HEK293 (cell line): ENCODE results near the gene NACA2.

Source experiments
- CTCF ChIA-PET: fragments of 350-600 bp; formaldehyde crosslinking; extraction: SDS; loops from one replicate; lab custom pipeline; 2021; ENCODE audit warnings: antibody characterized with exemption; lab: Yijun Ruan, JAX
- POLR2A ChIA-PET: fragments of 300-600 bp; formaldehyde crosslinking; extraction: SDS; loops from one replicate; lab custom pipeline; 2020; ENCODE audit warnings: antibody characterized with exemption, inconsistent platforms; lab: Yijun Ruan, JAX
- H3K27ac ChIP-seq: fragments of 200-500 bp; sonication (Bioruptor generic); 2 replicates; pipeline ENCODE4 v1.5.1; 2014; ENCODE audit warnings: low read depth, low read length, control low read depth, inconsistent platforms; ENCODE audit errors: extremely low read depth
- H3K36me3 ChIP-seq, 2 experiments: fragments of 200-500 bp in 1 of 2; sonication (Bioruptor generic) in 1 of 2; 1 replicate in 1 of 2; 2 replicates in 1 of 2; pipeline ENCODE4 v1.5.1; 2014 to 2017; ENCODE audit warnings: inconsistent platforms in 2 of 2, low read length in 2 of 2; ENCODE audit not compliant: control insufficient read depth in 2 of 2, insufficient read depth in 1 of 2
- H3K4me1 ChIP-seq: fragments of 200-500 bp; sonication (Bioruptor generic); 2 replicates; pipeline ENCODE4 v1.5.1; 2014; ENCODE audit warnings: mild to moderate bottlenecking, low read length, inconsistent platforms; ENCODE audit not compliant: control insufficient read depth, insufficient read depth
- H3K4me3 ChIP-seq: 2 replicates; pipeline ENCODE4 v1.5.1; 2011; ENCODE audit warnings: low read depth, mild to moderate bottlenecking, control low read depth, low read length, moderate library complexity
- H3K9me3 ChIP-seq: fragments of 200-500 bp; sonication (Bioruptor generic); 2 replicates; pipeline ENCODE4 v1.5.1; 2014; ENCODE audit warnings: low read depth, low read length, inconsistent platforms; ENCODE audit not compliant: control insufficient read depth, insufficient read depth
- GLI4 ChIP-seq: fragments of 450-650 bp; formaldehyde crosslinking; IDR thresholded peaks from 2 replicates; pipeline ENCODE4 v1.5.1; 2016; ENCODE audit warnings: missing biosample characterization, missing genetic modification characterization
- GLIS1 ChIP-seq: fragments of 450-650 bp; formaldehyde crosslinking; IDR thresholded peaks from 2 replicates; pipeline ENCODE4 v1.5.1; 2016; ENCODE audit warnings: missing biosample characterization, missing genetic modification characterization
- PBX3 ChIP-seq: sonication (generic); formaldehyde crosslinking; IDR thresholded peaks from 2 replicates; pipeline ENCODE4 v1.8.1; 2022; ENCODE audit warnings: mild to moderate bottlenecking, moderate library complexity, missing genetic modification reagents
- PRDM4 ChIP-seq: fragments of 450-650 bp; formaldehyde crosslinking; IDR thresholded peaks from 2 replicates; pipeline ENCODE4 v1.5.1; 2017; ENCODE audit warnings: missing biosample characterization, missing genetic modification characterization
- REPIN1 ChIP-seq: fragments of 450-650 bp; formaldehyde crosslinking; IDR thresholded peaks from 2 replicates; pipeline ENCODE4 v1.5.1; 2017; ENCODE audit warnings: missing biosample characterization, missing genetic modification characterization, low read depth
- SP3 ChIP-seq: fragments of 450-650 bp; formaldehyde crosslinking; IDR thresholded peaks from 2 replicates; pipeline ENCODE4 v1.5.1; 2016; ENCODE audit warnings: missing biosample characterization, missing genetic modification characterization
- SP7 ChIP-seq: fragments of 450-650 bp; formaldehyde crosslinking; IDR thresholded peaks from 2 replicates; pipeline ENCODE4 v1.5.1; 2016; ENCODE audit warnings: missing biosample characterization, missing genetic modification characterization
- TSHZ1 ChIP-seq: fragments of 450-650 bp; formaldehyde crosslinking; IDR thresholded peaks from 2 replicates; pipeline ENCODE4 v1.5.1; 2016; ENCODE audit warnings: missing biosample characterization, missing genetic modification characterization, borderline replicate concordance
- ZBTB7A ChIP-seq: fragments of 450-650 bp; formaldehyde crosslinking; IDR thresholded peaks from 2 replicates; pipeline ENCODE4 v1.5.1; 2016; ENCODE audit warnings: low read depth, missing biosample characterization, missing genetic modification characterization
- ZNF175 ChIP-seq: fragments of 450-650 bp; formaldehyde crosslinking; IDR thresholded peaks from 2 replicates; pipeline ENCODE4 v1.5.1; 2016; ENCODE audit warnings: missing biosample characterization, missing genetic modification characterization
- ZNF221 ChIP-seq: fragments of 450-650 bp; formaldehyde crosslinking; IDR thresholded peaks from 2 replicates; pipeline ENCODE4 v1.5.1; 2017; ENCODE audit warnings: missing biosample characterization, missing genetic modification characterization, borderline replicate concordance
- ZNF302 ChIP-seq: fragments of 450-650 bp; formaldehyde crosslinking; IDR thresholded peaks from 2 replicates; pipeline ENCODE4 v1.5.1; 2016; ENCODE audit warnings: missing biosample characterization, missing genetic modification characterization, low read depth
- ZNF324 ChIP-seq: fragments of 450-650 bp; formaldehyde crosslinking; IDR thresholded peaks from 2 replicates; pipeline ENCODE4 v1.5.1; 2016; ENCODE audit warnings: missing biosample characterization, missing genetic modification characterization
- ZNF37A ChIP-seq: fragments of 450-650 bp; IDR thresholded peaks from 2 replicates; pipeline ENCODE4 v1.5.1; 2018; ENCODE audit warnings: missing biosample characterization, missing genetic modification characterization
- ZNF426 ChIP-seq: fragments of 450-650 bp; formaldehyde crosslinking; IDR thresholded peaks from 2 replicates; pipeline ENCODE4 v1.5.1; 2017; ENCODE audit warnings: missing biosample characterization, missing genetic modification characterization, mild to moderate bottlenecking, inconsistent platforms, moderate library complexity
- ZNF513 ChIP-seq: fragments of 450-650 bp; IDR thresholded peaks from 2 replicates; pipeline ENCODE4 v1.5.1; 2018; ENCODE audit warnings: missing biosample characterization, missing genetic modification characterization
- ZNF529 ChIP-seq: fragments of 450-650 bp; formaldehyde crosslinking; IDR thresholded peaks from 2 replicates; pipeline ENCODE4 v1.5.1; 2017; ENCODE audit warnings: missing genetic modification characterization, missing biosample characterization; ENCODE audit not compliant: insufficient replicate concordance
- ZNF560 ChIP-seq: fragments of 450-650 bp; formaldehyde crosslinking; IDR thresholded peaks from 2 replicates; pipeline ENCODE4 v1.5.1; 2017; ENCODE audit warnings: missing biosample characterization, missing genetic modification characterization, borderline replicate concordance
- ZNF639 ChIP-seq: fragments of 450-650 bp; formaldehyde crosslinking; IDR thresholded peaks from 2 replicates; pipeline ENCODE4 v1.5.1; 2016; ENCODE audit warnings: missing biosample characterization, missing genetic modification characterization
- ZNF701 ChIP-seq: fragments of 450-650 bp; formaldehyde crosslinking; IDR thresholded peaks from 2 replicates; pipeline ENCODE4 v1.5.1; 2016; ENCODE audit warnings: missing biosample characterization, missing genetic modification characterization
- ZNF791 ChIP-seq: fragments of 450-650 bp; formaldehyde crosslinking; IDR thresholded peaks from 2 replicates; pipeline ENCODE4 v1.5.1; 2016; ENCODE audit warnings: missing biosample characterization, missing genetic modification characterization

NACA2 gene

GRCh38 chr17:61598014-61598413 lies 7.0 kb upstream of the NACA2 start:
- no peaks in the 10 kb centered on the region for H3K4me1 ChIP-seq
- no peak overlapping the region for H3K4me3 ChIP-seq
- ChIA-PET POLR2A (no interaction called here), CTCF (interaction anchor here (1.0 to 1.3 kb wide), 3 partner anchors 13 to 186 kb away, joined by 3 to 4 read pairs (median 3); no protein-coding TSS in a partner anchor)
- TF ChIP-seq ZNF302 (no peak), ZNF426 (tag by site-specific recombination) (no peak), ZNF701 (tag by site-specific recombination) (no peak), ZNF529 (tag by site-specific recombination) (no peak), ZBTB7A (no peak), TSHZ1 (tag by site-specific recombination) (no peak), ZNF791 (tag by site-specific recombination) (no peak), ZNF560 (tag by site-specific recombination) (no peak), SP7 (tag by site-specific recombination) (no peak), PRDM4 (tag by site-specific recombination) (no peak), GLI4 (tag by site-specific recombination) (no peak)
- no peak overlapping the region for H3K27ac ChIP-seq
- H3K36me3 ChIP-seq, result no peaks in the 10 kb centered on the region
- no peaks in the 10 kb centered on the region for H3K9me3 ChIP-seq

DNA sequence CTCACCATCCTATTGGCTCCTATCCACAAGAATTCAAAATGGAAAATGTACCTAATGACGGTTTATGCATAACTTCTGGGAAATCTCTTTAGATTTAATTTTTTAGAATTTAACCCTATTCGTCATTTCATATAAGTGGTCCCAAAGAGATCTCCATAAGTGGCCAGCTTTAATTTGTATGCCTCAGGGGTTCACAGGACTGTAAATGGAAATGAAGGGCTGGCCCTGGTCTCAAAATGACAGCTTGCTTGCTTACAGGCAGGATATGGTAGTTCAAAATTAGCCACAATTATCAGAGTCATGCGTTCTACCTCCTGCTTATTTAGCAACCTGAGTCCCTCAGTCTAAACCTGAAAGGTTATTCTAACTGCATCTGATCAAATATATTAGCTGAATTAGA lies 6.6 kb upstream of the NACA2 start:
- H3K36me3 ChIP-seq, result no peaks in the 10 kb centered on the region
- H3K27ac ChIP-seq, result no peak overlapping the region
- H3K9me3 ChIP-seq, result no peaks in the 10 kb centered on the region
- no peak overlapping the region for H3K4me3 ChIP-seq
- TF ChIP-seq ZNF221 (tag by site-specific recombination) (no peak), ZNF37A (tag by site-specific recombination) (no peak)
- ChIA-PET POLR2A (no interaction called here), CTCF (interaction anchor here (1.0 to 1.3 kb wide), 3 partner anchors 13 to 185 kb away, joined by 3 to 4 read pairs (median 3); no protein-coding TSS in a partner anchor)
- no peaks in the 10 kb centered on the region for H3K4me1 ChIP-seq

- Histone ChIP-seq H3K36me3 (no peaks in the 10 kb centered on the region), H3K9me3 (no peaks in the 10 kb centered on the region), H3K4me1 (no peaks in the 10 kb centered on the region), H3K27ac (no peak overlapping the region), H3K4me3 (no peak overlapping the region)
- CTCF ChIA-PET, result interaction anchor here (0.6 to 1.2 kb wide), 2 partner anchors 9 to 224 kb away, joined by 3 to 8 read pairs; no protein-coding TSS in a partner anchor
- POLR2A ChIA-PET, result interaction anchor here (0.6 kb wide), 1 partner anchor 245 kb away, joined by 11 read pairs; no protein-coding TSS in a partner anchor
- no peak for TF ChIP-seq REPIN1
- TF ChIP-seq ZNF175 (tag by site-specific recombination), result no peak
- no peak for TF ChIP-seq PBX3 (CRISPR knock-in tag)
- TF ChIP-seq SP3 (tag by site-specific recombination), result no peak
- no peak for TF ChIP-seq ZNF324 (tag by site-specific recombination)
- no peak for TF ChIP-seq GLIS1 (tag by site-specific recombination)
- TF ChIP-seq ZNF639 (tag by site-specific recombination), result no peak
- TF ChIP-seq ZNF513 (tag by site-specific recombination), result no peak
Measured at GRCh38 chr17:61595418-61596186, 4.6 kb upstream of the NACA2 start.
